ENCODE results near the gene ADGB. TPM values are rescaled to one million over a fixed set of nuclear protein-coding genes. Genes with fewer than 3 reads are reported as not detected.

ADGB gene
- total RNA-seq, 1 experiment from 2014 or later: not detected

DNA sequence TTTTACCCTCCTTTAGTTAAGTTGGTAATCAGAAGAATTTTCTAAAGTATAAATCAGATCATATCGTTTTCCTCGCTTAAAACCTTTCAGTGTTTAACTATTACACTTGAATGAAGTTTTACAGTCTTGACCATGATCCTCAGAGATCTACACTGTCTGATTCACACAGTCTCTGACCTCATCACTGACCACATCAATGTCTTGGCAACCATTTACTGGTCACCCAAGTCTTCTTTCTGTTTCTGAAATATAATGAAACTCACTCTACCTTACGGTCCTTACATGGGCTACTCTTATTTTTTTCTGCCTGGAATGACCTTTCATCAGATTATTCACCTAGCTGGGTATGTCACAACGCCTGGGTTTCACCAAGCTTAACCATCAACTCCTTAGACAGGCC lies 71.4 kb downstream of the ADGB start:
- no peaks in the 10 kb centered on the region for H3K4me1 ChIP-seq (ENCODE audit: control insufficient read depth in 1 of 2, insufficient read depth in 2 of 2, low read length in 2 of 2)
- POLR2A ChIA-PET: no interaction called here
- no peaks in the 10 kb centered on the region for H4K20me1 ChIP-seq (ENCODE audit: insufficient read depth)
- BruUV-seq (replicated peaks): no TSS peak
- peaks cover 11% of the 10 kb centered on the region; the same call in 1 of the 2 replicates for H3K27me3 ChIP-seq (ENCODE audit: insufficient read depth, low read length)
- no peak overlapping the region for H3K4me3 ChIP-seq (replicated peaks in 1 of 2; ENCODE audit: low read depth in 1 of 2, low read length in 2 of 2)
- H3K9me2 ChIP-seq (ENCODE audit: insufficient read depth): no peaks in the 10 kb centered on the region
- RAD21 ChIA-PET (ENCODE audit: low non-redundant PET in 1 of 2, low total read pairs in 2 of 2, uncharacterized antibody in 2 of 2, unreplicated experiment in 2 of 2): no interaction called here
- CTCF ChIA-PET: no interaction called here
- H3K4me2 ChIP-seq (ENCODE audit: low read length): no peak overlapping the region
- no peak overlapping the region for H2AFZ ChIP-seq (ENCODE audit: low read depth, low read length, poor library complexity, severe bottlenecking)
- no peak for ATAC-seq
- H3K79me2 ChIP-seq (ENCODE audit: insufficient read depth, low read length): no peaks in the 10 kb centered on the region
- no peak overlapping the region for H3K9ac ChIP-seq (ENCODE audit: low read length)
- H3K27ac ChIP-seq (ENCODE audit: low read depth, low read length): no peak overlapping the region
- TF ChIP-seq POLR2A (IDR thresholded peaks at IDR 0.05; ENCODE audit: borderline replicate concordance, extremely low read depth, insufficient read depth, insufficient read length): no peak
- TF ChIP-seq EZH2 (IDR thresholded peaks at IDR 0.05): no peak
- TF ChIP-seq, protein P1, sequence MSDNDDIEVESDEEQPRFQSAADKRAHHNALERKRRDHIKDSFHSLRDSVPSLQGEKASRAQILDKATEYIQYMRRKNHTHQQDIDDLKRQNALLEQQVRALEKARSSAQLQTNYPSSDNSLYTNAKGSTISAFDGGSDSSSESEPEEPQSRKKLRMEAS (IDR thresholded peaks at IDR 0.05): no peak
- no peak for DNase-seq (ENCODE audit: low read depth, low spot score)
- no peaks in the 10 kb centered on the region for H3K9me3 ChIP-seq (ENCODE audit: control insufficient read depth in 1 of 2, insufficient read depth in 1 of 2, low read depth in 1 of 2, low read length in 2 of 2)
- no peaks in the 10 kb centered on the region for H3K36me3 ChIP-seq (ENCODE audit: control insufficient read depth in 1 of 2, insufficient read depth in 2 of 2, low read length in 2 of 2)
- intact Hi-C loops (cut with micrococcal nuclease): no loop called here

DNA sequence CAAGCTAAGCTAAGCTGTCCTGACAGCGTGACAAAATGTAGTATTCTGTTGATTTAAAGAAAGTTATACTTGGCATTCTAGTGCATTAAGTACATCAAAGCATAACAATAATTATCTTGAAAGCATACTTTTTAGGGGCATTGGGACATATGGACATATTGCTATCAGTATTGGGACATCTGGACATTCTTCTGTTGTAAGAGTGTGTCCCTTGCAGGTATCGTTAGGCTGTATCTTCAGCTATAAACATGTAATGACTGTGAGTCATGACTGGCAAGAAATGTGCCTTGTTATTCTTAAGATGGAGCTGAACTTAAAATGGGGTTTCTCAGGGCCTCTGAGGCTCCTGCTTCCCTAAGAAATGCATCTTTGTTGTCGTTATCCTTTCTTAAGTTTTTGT lies 74.3 kb downstream of the ADGB start:
- ATAC-seq: no peak
- H4K20me1 ChIP-seq (ENCODE audit: insufficient read depth): no peaks in the 10 kb centered on the region
- intact Hi-C loops (cut with micrococcal nuclease): no loop called here
- H3K4me3 ChIP-seq (replicated peaks in 1 of 2; ENCODE audit: low read depth in 1 of 2, low read length in 2 of 2): no peak overlapping the region
- H3K79me2 ChIP-seq (ENCODE audit: insufficient read depth, low read length): no peaks in the 10 kb centered on the region
- ChIA-PET POLR2A (no interaction called here), CTCF (no interaction called here), RAD21 (ENCODE audit: low non-redundant PET in 1 of 2, low total read pairs in 2 of 2, uncharacterized antibody in 2 of 2, unreplicated experiment in 2 of 2) (no interaction called here)
- BruUV-seq (replicated peaks): no TSS peak
- H3K4me2 ChIP-seq (ENCODE audit: low read length): no peak overlapping the region
- H3K36me3 ChIP-seq (ENCODE audit: control insufficient read depth in 1 of 2, insufficient read depth in 2 of 2, low read length in 2 of 2): no peaks in the 10 kb centered on the region
- H3K9me3 ChIP-seq (ENCODE audit: control insufficient read depth in 1 of 2, insufficient read depth in 1 of 2, low read depth in 1 of 2, low read length in 2 of 2): no peaks in the 10 kb centered on the region
- H2AFZ ChIP-seq (ENCODE audit: low read depth, low read length, poor library complexity, severe bottlenecking): no peak overlapping the region
- no peaks in the 10 kb centered on the region for H3K9me2 ChIP-seq (ENCODE audit: insufficient read depth)
- H3K27me3 ChIP-seq (ENCODE audit: insufficient read depth, low read length): peaks cover 11% of the 10 kb centered on the region; the same call in 1 of the 2 replicates
- no peak overlapping the region for H3K27ac ChIP-seq (ENCODE audit: low read depth, low read length)
- no peaks in the 10 kb centered on the region for H3K4me1 ChIP-seq (ENCODE audit: control insufficient read depth in 1 of 2, insufficient read depth in 2 of 2, low read length in 2 of 2)
- DNase-seq (ENCODE audit: low read depth, low spot score): no peak
- no peak overlapping the region for H3K9ac ChIP-seq (ENCODE audit: low read length)
- TF ChIP-seq EZH2phosphoT487 (IDR thresholded peaks at IDR 0.05; ENCODE audit: borderline replicate concordance): no peak
- TF ChIP-seq, protein P1 (IDR thresholded peaks at IDR 0.05): no peak
- TF ChIP-seq EZH2 (IDR thresholded peaks at IDR 0.05): no peak
- TF ChIP-seq ZFX (IDR thresholded peaks at IDR 0.05): no peak
- TF ChIP-seq FOSL1 (IDR thresholded peaks at IDR 0.05; ENCODE audit: low read depth): no peak
- no peak for TF ChIP-seq JUND (IDR thresholded peaks at IDR 0.05)
- no peak for TF ChIP-seq CBX3 (IDR thresholded peaks at IDR 0.05; ENCODE audit: low read depth)
- no peak for TF ChIP-seq SP1 (IDR thresholded peaks at IDR 0.05; ENCODE audit: low read depth)
- no peak for TF ChIP-seq CEBPB (IDR thresholded peaks at IDR 0.05; ENCODE audit: low read depth)
- no peak for TF ChIP-seq TCF7L2 (IDR thresholded peaks at IDR 0.05; ENCODE audit: borderline replicate concordance, extremely low read depth, insufficient read depth, insufficient read length)
- TF ChIP-seq YY1 (IDR thresholded peaks at IDR 0.05; ENCODE audit: extremely low read depth, insufficient replicate concordance, low read depth, low read length): no peak
- TF ChIP-seq ZNF274 (IDR thresholded peaks at IDR 0.05; ENCODE audit: low read depth, low read length): no peak

Data from HCT116 (cell line).